Hepatocyte (in vitro differentiated cells): ENCODE data around the gene ZNF835. TPM values are rescaled to one million over a fixed set of nuclear protein-coding genes. Genes with fewer than 3 reads are reported as not detected.

ENCODE experiments used
- DNase-seq: peaks from one replicate; pipeline ENCODE4 v3.0.0-alpha.2; 2016; ENCODE audit warnings: low spot score
- H2AFZ ChIP-seq: fragments of 200-600 bp; sonication (generic); 2 replicates; pipeline ENCODE4 v1.6.0; 2016; ENCODE audit warnings: antibody characterized with exemption, mild to moderate bottlenecking
- H3K27ac ChIP-seq: fragments of 200-600 bp; sonication (generic); 2 replicates; pipeline ENCODE4 v1.5.1; 2016; ENCODE audit warnings: mild to moderate bottlenecking
- H3K27me3 ChIP-seq: fragments of 200-600 bp; sonication (generic); 2 replicates; pipeline ENCODE4 v1.6.1; 2016
- H3K36me3 ChIP-seq: fragments of 200-600 bp; sonication (generic); replicated peaks from 2 replicates; pipeline ENCODE4 v1.5.1; 2016; ENCODE audit warnings: low read depth; ENCODE audit not compliant: insufficient read depth
- H3K4me1 ChIP-seq: fragments of 200-600 bp; sonication (generic); 2 replicates; pipeline ENCODE4 v1.5.1; 2016; ENCODE audit warnings: mild to moderate bottlenecking, moderate library complexity; ENCODE audit not compliant: insufficient read depth
- H3K4me2 ChIP-seq: fragments of 200-600 bp; sonication (generic); 2 replicates; pipeline ENCODE4 v1.6.0; 2016
- H3K4me3 ChIP-seq: fragments of 200-600 bp; sonication (generic); 2 replicates; pipeline ENCODE4 v1.5.1; 2016; ENCODE audit warnings: mild to moderate bottlenecking
- H3K79me2 ChIP-seq: fragments of 200-600 bp; sonication (generic); 2 replicates; pipeline ENCODE4 v1.6.0; 2017; ENCODE audit warnings: mild to moderate bottlenecking
- H3K9me2 ChIP-seq: fragments of 200-600 bp; sonication (generic); replicated peaks from 2 replicates; pipeline ENCODE4 v1.6.0; 2017; ENCODE audit warnings: mild to moderate bottlenecking; ENCODE audit not compliant: insufficient read depth
- H3K9me3 ChIP-seq: fragments of 200-600 bp; sonication (generic); 2 replicates; pipeline ENCODE4 v1.5.1; 2016; ENCODE audit warnings: low read depth, mild to moderate bottlenecking
- H4K20me1 ChIP-seq: fragments of 200-600 bp; sonication (generic); 2 replicates; pipeline ENCODE4 v1.6.0; 2016; ENCODE audit warnings: mild to moderate bottlenecking; ENCODE audit not compliant: insufficient read depth, poor library complexity, severe bottlenecking
- EZH2 ChIP-seq: fragments of 200-600 bp; sonication (generic); IDR thresholded peaks from 2 replicates; pipeline ENCODE4 v1.6.1; 2016; ENCODE audit warnings: antibody characterized with exemption, mild to moderate bottlenecking, borderline replicate concordance
- EZH2phosphoT487 ChIP-seq: fragments of 200-600 bp; sonication (generic); IDR thresholded peaks from one replicate; pipeline ENCODE4 v1.6.1; 2018; ENCODE audit warnings: antibody characterized with exemption, mild to moderate bottlenecking, low read depth, moderate library complexity; ENCODE audit not compliant: unreplicated experiment, severe bottlenecking
- WGBS: methylation state at CpG from one replicate; pipeline ENCODE4 v1.1.6; 2016; ENCODE audit warnings: low lambda C conversion rate; ENCODE audit errors: missing lambda C conversion rate; 5-methylcytosine and 5-hydroxymethylcytosine counted together
- polyA plus RNA-seq: library from polyadenylated mRNA; unstranded; fragments of >200 nt; fragmentation: Nextera tagmentation; extraction: Ambion mirVana; gene quantifications from 2 replicates; pipeline ENCODE4 v1.2.1, GENCODE V29; 2016
- total RNA-seq: library from RNA; depleted of rRNA; stranded (reverse); fragments of >200 nt; gene quantifications from 2 replicates; pipeline ENCODE4 v1.2.3, GENCODE V29; 2014
- TF ChIP-seq, protein P1 (sequence below): fragments of 200-600 bp; sonication (generic); IDR thresholded peaks from 2 replicates; pipeline ENCODE4 v1.5.1; 2016; ENCODE audit warnings: antibody characterized with exemption, mild to moderate bottlenecking; ENCODE audit not compliant: poor library complexity

Gene ZNF835
- total and polyA plus RNA-seq, 2 experiments from 2014 or later = not detected

DNA sequence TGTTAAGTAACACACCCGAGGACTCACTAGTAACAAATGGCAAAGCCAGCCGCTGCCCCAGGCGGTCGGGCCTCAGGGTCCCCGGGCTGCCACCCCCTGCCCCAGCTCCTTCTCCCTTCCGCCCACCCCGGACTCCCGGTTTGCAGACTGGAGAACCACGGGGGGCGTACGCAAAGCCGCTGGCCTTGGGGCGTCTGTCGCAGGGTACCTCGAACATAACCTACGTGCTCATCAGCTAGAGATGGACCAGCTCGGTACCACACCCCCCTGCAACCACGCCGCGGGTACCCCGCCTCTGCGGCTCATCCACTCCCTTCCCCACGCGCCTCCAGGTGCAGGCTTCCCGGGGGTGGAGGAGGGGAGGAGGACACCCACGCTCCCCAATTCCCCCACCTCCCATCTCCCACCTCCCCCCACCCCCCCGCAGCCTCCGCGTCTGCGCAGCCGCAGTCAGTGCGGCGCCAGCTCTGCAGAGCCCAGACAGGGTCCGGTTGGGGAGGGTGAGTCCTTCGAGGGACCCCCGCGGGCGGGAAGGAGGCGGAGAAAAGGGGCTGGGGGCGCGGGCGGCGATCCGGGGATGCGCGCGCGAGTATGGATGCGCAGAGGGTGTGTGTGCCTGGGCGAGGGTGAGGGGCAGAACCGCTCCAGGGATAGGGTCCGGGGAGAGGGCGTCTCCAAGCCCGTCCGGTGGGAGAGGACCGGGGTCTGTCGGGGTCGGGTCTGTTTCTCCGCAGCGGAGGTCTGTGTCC, 28.7 kb downstream of the ZNF835 start, which contains the start of gene SMIM17:
Gene SMIM17 (plus strand): TSS at position 449 of the 749 bp plus-strand sequence. CDS start 2,509 bp downstream, outside the sequence.
- no peak for DNase-seq
- 94% methylated on average over 34 of the region's 60 CpGs for WGBS
- Histone ChIP-seq H3K27ac (no peak within 1 kb of the TSS), H3K36me3 (no peaks in the 10 kb centered on the region), H3K27me3 (no peaks in the 10 kb centered on the region), H4K20me1 (no peaks in the 10 kb centered on the region), H3K4me2 (no peak within 1 kb of the TSS), H3K9me3 (no peaks in the 10 kb centered on the region), H3K4me1 (no peaks in the 10 kb centered on the region), H2AFZ (no peak within 1 kb of the TSS), H3K4me3 (no peak within 1 kb of the TSS), H3K79me2 (no peaks in the 10 kb centered on the region), H3K9me2 (no peaks in the 10 kb centered on the region)
- TF ChIP-seq EZH2phosphoT487 = no peak
- TF ChIP-seq EZH2 = no peak
- TF ChIP-seq, protein P1, sequence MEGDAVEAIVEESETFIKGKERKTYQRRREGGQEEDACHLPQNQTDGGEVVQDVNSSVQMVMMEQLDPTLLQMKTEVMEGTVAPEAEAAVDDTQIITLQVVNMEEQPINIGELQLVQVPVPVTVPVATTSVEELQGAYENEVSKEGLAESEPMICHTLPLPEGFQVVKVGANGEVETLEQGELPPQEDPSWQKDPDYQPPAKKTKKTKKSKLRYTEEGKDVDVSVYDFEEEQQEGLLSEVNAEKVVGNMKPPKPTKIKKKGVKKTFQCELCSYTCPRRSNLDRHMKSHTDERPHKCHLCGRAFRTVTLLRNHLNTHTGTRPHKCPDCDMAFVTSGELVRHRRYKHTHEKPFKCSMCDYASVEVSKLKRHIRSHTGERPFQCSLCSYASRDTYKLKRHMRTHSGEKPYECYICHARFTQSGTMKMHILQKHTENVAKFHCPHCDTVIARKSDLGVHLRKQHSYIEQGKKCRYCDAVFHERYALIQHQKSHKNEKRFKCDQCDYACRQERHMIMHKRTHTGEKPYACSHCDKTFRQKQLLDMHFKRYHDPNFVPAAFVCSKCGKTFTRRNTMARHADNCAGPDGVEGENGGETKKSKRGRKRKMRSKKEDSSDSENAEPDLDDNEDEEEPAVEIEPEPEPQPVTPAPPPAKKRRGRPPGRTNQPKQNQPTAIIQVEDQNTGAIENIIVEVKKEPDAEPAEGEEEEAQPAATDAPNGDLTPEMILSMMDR = no peak

DNA sequence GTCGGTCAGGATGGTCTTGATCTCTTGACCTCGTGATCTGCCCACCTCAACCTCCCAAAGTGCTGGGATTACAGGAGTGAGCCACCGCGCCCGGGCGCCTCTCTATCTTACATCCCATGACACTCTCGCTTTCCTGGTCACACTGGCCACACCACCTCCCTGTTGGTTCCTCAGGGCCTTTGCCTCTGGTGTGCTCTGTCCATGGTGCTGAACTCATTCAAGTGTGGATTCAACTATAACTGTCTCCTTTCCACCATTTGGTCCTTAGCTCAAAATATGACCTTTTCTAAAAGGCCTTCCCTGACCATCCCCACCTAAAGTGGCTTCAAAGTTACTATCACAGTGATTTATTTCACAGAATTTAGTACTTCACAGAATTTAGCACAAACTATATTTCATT, 32.3 kb downstream of the ZNF835 start:
- no peaks in the 10 kb centered on the region for H3K4me1 ChIP-seq
- no peak for DNase-seq
- WGBS = 92% methylated on average over 7 of the region's 7 CpGs

DNA sequence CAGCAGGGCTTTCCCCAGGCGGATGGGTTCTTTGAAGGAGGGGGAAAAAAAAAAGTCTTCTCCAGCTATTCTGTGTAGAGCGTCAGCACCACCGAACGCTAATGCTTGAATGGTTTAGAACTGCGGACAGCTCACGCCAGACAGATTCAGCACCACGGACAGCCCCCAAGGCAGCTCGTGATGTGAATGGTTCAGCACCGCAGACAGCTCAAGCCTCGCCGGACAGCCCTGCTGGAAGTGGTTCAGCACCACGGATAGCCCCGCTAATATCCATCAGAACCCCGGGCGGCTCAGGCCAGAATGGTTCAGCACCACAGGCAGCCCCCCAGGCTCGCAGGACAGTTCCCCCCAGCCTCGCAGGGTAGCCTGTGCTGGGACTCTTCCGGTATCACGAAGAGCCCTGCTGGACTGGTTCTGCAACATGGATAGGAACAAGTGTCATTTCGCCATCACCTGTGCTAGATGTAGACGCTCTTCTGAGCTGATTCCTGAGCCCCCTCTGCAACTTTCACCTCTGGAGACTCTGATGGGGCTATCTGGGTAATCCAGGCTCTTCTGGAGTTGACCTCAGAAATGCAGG, 33.5 kb downstream of the ZNF835 start:
- no peaks in the 10 kb centered on the region for H3K4me1 ChIP-seq
- no peak for TF ChIP-seq EZH2phosphoT487
- TF ChIP-seq EZH2 = no peak
- TF ChIP-seq, protein P1 = no peak

More for the DNA sequence above, 32.3 kb downstream of the ZNF835 start:
- Histone ChIP-seq H3K9me2 (no peaks in the 10 kb centered on the region), H3K4me2 (no peak overlapping the region), H3K9me3 (no peaks in the 10 kb centered on the region), H3K27ac (no peak overlapping the region), H3K36me3 (no peaks in the 10 kb centered on the region), H3K4me3 (no peak overlapping the region), H3K27me3 (no peaks in the 10 kb centered on the region), H4K20me1 (no peaks in the 10 kb centered on the region), H2AFZ (no peak overlapping the region), H3K79me2 (no peaks in the 10 kb centered on the region)
- TF ChIP-seq EZH2phosphoT487 (no peak), EZH2 (no peak)

DNA sequence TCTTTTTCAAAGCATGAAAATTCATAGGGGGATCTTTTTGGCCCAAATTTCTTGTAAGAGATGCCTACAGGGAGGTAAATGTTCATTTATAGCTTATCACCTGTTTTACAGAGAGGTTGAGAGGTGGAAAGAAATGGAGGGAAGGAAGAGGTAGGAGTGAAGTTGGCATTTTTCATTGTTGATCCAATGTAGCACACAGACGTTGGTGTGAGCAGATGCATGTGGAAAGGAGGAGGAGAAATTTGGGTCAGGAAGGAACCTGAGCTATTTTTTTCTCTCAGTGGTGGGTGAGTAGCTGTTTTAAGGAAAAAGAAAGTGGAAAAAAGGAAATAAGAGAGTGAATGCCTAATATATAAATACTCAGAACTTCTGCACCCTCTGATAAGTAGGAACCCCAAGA, 38.5 kb downstream of the ZNF835 start:
- WGBS = 41% methylated on average over 1 of the region's 1 CpG
- Histone ChIP-seq H3K79me2 (no peaks in the 10 kb centered on the region), H3K9me2 (no peaks in the 10 kb centered on the region), H3K9me3 (peaks cover 2% of the 10 kb centered on the region), H3K36me3 (no peaks in the 10 kb centered on the region), H3K4me1 (no peaks in the 10 kb centered on the region), H4K20me1 (no peaks in the 10 kb centered on the region), H3K4me2 (no peak overlapping the region), H3K4me3 (no peak overlapping the region), H2AFZ (no peak overlapping the region), H3K27me3 (no peaks in the 10 kb centered on the region), H3K27ac (no peak overlapping the region)
- TF ChIP-seq EZH2phosphoT487 (no peak), EZH2 (no peak)
- TF ChIP-seq, protein P1 = no peak
- DNase-seq = no peak

More for the DNA sequence above, 33.5 kb downstream of the ZNF835 start:
- no peak overlapping the region for H3K27ac ChIP-seq
- DNase-seq = peak; percentile 70
- H3K9me3 ChIP-seq = no peaks in the 10 kb centered on the region
- no peaks in the 10 kb centered on the region for H4K20me1 ChIP-seq
- no peak overlapping the region for H2AFZ ChIP-seq
- no peak overlapping the region for H3K4me3 ChIP-seq
- 43% methylated on average over 21 of the region's 21 CpGs for WGBS
- no peak overlapping the region for H3K4me2 ChIP-seq
- H3K9me2 ChIP-seq = no peaks in the 10 kb centered on the region
- no peaks in the 10 kb centered on the region for H3K79me2 ChIP-seq
- no peaks in the 10 kb centered on the region for H3K36me3 ChIP-seq
- H3K27me3 ChIP-seq = no peaks in the 10 kb centered on the region
